NCI-H510A treated with DMSO at 0.1 percent for 48 hours (cell line): Measurements from ENCODE around the gene DCTD.

Experiments
- DNase-seq: peaks from one replicate; lab custom pipeline; 2025; lab: John Stamatoyannopoulos, UW

The DCTD gene

DNA sequence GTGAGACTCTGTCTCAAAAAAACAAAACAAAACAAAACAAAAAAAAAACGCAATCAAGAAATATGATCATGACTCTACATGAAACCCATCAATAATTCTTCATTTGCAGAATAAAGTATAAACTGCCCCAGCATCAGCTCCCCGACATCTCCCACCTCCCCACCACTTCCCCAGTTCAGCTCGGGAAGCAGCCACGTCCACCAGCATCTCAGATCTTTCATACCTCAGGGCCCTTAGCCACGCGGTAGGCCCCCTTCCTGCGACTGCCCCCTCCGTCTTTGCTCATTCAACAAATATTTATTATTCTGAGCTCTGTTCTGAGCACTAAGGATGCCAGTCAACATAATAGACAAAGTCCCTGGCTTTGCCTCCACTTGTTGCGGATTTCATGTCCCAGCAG lies 45.6 kb downstream of the DCTD start:
- no peak for DNase-seq

GRCh38 chr4:182869697-182870096 lies 47.5 kb downstream of the DCTD start:
- DNase-seq = no peak

- DNase-seq = no peak
These were observed 50.4 kb downstream of the DCTD start for GRCh38 chr4:182866746-182867145.

GRCh38 chr4:182863501-182863900 lies 53.7 kb downstream of the DCTD start:
- DNase-seq = no peak

DNA sequence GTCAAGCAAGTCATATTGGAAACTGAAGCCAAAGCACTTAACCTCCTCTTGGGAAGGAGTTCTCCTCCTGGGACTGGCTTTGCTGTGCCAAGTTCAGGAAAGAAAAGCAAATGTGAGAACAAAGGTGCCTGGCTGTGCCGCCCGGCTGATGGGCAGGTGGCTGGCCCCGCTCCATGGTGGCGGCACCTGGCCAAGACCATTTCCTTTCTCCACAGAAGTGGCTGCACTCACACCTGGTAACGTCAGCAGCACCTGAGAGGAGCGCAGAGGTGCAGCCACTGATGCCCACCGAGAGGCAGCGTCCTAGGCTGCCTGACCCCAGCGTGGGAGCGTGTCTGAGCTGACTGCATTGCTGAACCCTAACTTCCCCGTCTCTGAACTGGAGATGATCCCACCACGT lies 54.3 kb downstream of the DCTD start:
- peak; percentile 75 for DNase-seq

- peak; percentile 29 for DNase-seq
These were observed 54.9 kb downstream of the DCTD start for GRCh38 chr4:182862141-182862875.

DNA sequence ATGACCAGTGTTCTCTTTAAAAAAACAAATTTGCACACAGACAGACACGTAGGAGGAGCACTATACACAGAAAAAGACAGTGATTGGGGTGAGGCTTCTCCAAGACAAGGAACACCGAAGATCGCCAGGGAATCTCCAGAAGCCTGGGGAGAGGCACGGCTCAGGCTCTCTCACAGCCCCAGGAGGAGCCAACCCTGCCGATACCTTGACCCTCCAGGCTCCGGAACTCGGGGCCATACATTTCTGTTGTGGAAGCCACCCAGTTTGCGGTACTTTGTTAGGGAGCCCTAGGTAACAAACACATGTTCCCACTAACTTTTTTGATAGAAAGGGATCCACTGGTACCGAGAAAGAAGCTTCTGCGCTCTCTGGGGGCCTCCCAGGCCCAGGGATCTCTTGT lies 55.8 kb downstream of the DCTD start:
- DNase-seq = no peak

- DNase-seq = no peak
These were observed 57.5 kb downstream of the DCTD start for GRCh38 chr4:182859730-182860129.

DNA sequence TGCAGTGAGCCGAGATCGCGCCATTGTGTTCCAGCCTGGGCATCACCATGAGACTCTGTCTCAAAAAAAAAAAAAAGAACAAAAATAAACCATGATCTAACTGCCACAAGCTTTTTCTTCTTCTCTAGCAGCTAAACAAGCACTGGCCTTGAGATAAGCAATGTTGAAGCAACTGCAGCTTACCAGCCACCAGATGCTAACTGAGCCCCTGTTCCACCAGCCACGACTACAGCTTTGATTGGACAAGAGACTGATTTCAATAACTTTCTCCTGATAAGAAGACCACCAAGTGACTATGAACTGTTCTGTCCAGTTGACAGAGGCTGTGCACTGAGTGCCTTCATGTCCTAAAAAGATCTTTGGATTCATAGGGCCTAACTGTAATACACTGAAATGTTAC lies 58.5 kb downstream of the DCTD start:
- DNase-seq = no peak

- DNase-seq = no peak
These were observed 60.3 kb downstream of the DCTD start for GRCh38 chr4:182856862-182857261.

DNA sequence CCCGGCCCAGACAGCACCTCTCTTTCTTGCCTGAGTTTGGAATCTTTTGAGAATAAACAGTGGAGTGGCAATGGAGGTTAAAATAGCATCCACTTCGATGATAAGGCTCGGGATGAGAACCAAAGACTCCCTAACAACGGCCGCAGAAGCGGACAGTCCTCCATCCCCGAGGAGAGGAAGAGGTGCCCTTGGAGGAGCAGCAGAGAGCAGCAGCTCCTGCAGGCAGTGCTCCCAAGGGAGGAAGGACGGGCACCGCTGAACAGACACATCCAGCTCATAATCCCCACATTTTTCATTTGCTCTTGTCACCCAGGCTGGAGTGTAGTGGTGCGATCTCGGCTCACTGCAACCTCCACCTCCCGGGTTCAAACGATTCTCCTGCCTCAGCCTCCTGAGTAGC lies 61.3 kb downstream of the DCTD start:
- no peak for DNase-seq

DNA sequence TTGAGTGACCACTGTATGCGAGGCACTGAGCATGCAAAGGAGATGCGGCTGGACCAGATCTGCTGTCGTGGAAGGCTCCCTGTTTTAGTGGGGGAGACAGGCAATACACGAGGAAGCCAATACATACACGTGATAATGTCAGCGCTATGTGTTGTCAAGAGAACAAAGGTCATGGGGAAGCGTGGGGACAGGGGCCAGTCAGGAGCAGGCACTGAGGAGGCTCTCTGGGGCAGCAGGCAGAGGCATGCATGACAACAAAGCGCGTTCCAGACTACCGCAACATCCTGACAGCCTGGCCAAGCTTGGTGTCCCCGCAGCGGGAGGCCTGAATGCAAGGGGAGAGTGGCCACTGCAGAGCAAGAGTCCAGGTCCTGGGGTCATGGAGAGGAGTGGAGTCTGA lies 61.9 kb downstream of the DCTD start:
- DNase-seq = no peak

DNA sequence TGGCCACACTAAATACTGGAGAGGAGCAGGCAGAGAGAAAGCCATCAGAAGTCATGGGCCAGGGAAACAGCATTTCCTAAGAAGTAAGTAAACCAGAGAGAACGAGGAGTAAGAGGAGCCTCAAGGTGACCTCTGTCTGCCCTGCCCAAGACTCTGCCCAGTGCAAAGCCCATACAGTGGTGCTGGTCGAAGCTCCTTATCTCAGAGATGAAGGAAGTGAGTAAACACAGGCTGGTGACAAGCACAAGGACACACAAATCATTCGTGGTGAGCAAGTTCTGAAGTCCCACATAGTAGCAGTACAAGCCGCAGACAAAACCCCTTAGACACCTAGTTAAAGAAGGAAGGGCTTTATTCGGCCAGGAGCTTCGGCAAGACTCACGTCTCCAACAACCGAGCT lies 62.7 kb downstream of the DCTD start:
- no peak for DNase-seq

DNA sequence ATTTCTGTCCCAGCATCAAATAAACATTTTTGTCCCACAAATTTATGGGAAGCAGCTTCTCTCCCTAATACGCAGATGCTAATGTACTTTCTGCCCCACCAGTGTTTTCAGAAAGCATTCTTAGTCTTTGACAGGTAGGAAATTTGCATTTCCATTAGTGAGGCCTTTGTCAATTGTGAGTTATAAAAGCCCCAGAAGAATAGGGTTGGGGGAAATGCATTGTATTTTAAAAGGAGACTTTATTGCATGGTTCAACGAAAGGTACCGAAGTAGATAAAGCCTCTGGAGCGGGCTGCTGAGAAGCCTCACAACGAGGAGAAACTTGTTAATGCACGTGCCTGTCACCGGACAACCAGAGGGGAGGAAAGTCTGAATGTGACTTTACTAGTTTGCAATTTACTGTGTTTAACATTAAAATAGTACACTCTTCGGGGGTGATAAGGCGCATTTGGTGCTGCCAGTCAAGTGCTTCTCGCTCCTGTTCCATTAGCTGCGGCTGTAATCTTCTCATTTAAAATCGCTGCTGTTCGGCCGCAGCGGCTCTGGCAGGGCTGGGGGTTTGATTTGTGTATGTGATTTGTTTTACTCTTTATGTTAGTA lies 63.4 kb downstream of the DCTD start:
- DNase-seq = no peak

GRCh38 chr4:182848685-182849084 lies 68.5 kb downstream of the DCTD start:
- DNase-seq = no peak

GRCh38 chr4:182847576-182848450 lies 69.4 kb downstream of the DCTD start:
- no peak for DNase-seq

- no peak for DNase-seq
These were observed 71.2 kb downstream of the DCTD start for GRCh38 chr4:182846036-182846435.

DNA sequence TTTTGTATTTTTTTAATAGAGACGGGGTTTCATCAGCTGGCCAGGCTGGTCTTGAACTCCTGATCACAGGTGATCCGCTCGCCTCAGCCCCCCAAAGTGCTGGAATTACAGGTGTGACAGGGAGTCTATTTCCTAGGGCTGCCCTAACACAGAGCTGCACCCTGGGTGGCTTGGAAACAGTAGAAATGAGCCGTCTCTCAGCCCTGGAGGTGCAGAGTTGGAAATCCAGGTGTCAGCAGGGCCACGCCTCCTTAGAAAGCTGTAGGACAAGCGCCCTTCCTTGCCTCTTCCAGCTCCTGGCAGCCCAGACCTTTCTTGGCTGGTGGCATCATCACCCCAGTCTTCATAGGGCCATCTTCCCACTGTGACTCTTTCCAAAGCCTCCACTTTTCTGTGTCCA lies 71.6 kb downstream of the DCTD start:
- DNase-seq = no peak

DNA sequence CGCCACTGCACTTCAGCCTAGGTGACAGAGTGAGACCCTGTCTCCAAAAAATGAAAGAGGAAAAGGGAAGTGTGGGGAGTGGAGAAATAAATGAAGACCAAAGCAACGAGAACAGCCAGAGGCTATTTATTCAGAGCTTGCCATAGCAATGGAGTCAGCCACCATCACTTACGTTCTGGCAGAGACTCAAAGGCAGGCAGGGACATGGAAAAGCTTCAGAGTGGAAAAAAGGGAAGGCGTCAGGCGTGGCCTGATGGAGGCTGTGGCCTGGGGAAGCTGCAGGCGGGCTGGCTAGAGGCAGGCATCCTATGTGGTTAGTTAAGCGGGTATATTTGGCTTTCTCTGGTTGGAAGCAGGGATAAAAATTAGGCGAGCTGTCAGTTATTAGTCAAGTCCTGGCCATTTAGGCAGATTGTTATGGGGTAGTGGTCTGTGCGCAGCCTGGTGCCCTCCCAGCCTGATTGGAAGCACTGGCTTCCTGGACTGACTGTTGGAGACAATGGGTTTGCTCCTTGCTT lies 73.3 kb downstream of the DCTD start:
- no peak for DNase-seq

GRCh38 chr4:182842759-182843390 lies 74.3 kb downstream of the DCTD start:
- DNase-seq = no peak

DNA sequence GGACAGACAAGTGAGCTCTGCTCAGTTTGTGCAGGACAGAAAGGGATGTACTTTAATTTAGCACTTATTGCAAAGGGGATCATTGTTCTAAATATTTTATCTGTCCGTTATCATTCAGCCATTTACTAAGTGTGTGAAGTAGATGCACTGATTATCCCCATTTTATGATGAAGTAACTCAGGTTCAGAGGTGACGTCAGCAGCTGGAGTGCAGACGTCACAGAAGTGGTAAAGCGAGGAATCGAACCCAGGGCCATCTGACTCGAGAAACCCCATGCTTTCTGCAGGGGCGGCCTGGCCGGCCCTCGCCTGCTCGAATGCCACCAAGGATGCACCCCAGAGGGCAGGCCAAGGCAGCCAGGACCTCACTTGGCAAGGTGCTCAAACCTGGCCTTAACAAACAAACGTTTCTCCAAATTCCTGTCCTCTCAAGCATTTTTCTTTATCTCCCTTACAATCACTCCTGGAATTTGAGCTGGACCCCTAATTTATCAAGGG lies 75.0 kb downstream of the DCTD start:
- no peak for DNase-seq

- DNase-seq = no peak
These were observed 77.1 kb downstream of the DCTD start for GRCh38 chr4:182840108-182840507.
